Gastrocnemius medialis (tissue), 4 donors: ENCODE measurements around the gene SH3BP4.

Experiments
- POLR2A ChIP-seq, 2 donors: fragments of 450-650 bp; IDR thresholded peaks; one replicate each; pipeline ENCODE4 v1.6.1; 2017; ENCODE audit warnings: antibody characterized with exemption in 2 of 2, mild to moderate bottlenecking in 2 of 2, moderate library complexity in 2 of 2
- TF ChIP-seq, protein P1 (sequence below), 5 experiments: fragments of 450-650 bp in 3 of 5; fragments of 200-600 bp in 2 of 5; sonication (generic) in 2 of 5; IDR thresholded peaks in 4 of 5; conservative IDR thresholded peaks in 1 of 5; 1 replicate in 4 of 5; 2 replicates in 1 of 5; pipeline ENCODE4 v1.5.1; 2016 to 2019; ENCODE audit warnings: antibody characterized with exemption in 5 of 5, mild to moderate bottlenecking in 3 of 5, moderate library complexity in 3 of 5

DNA sequence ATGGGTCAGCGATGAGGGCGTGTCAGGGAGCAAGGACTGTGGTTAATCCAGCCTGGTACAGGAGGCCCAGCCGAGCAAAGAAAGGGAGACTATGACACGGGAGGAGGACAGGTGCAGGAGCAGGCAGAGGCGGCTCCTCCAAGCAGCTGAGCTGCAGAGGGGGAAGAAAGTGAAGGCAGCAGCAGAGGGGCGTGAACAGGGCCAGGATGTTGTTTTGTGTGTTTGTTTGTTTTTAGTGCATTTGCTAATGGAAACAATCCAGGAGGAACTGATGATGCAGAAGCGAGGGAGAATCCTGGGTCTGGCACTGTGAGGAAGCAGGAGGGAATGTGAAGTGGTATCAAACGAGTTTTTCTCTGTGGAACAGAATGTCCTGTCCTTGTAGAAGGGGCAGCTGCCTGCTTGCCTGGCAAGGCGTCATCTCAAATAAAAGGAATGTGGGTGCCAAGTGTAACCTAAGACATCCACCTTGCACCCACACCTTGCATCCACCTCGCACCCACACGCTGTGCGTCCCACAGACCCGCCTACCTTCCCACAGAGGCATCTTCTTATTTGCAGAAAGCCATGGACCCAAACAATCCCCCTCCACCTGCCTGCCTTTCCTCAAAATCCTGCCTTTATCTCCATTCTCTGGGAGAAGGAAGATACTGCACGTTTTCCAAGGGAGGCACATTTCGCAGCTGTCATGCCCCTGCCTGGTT is 134.8 kb downstream of the SH3BP4 start:
- TF ChIP-seq, protein P1, sequence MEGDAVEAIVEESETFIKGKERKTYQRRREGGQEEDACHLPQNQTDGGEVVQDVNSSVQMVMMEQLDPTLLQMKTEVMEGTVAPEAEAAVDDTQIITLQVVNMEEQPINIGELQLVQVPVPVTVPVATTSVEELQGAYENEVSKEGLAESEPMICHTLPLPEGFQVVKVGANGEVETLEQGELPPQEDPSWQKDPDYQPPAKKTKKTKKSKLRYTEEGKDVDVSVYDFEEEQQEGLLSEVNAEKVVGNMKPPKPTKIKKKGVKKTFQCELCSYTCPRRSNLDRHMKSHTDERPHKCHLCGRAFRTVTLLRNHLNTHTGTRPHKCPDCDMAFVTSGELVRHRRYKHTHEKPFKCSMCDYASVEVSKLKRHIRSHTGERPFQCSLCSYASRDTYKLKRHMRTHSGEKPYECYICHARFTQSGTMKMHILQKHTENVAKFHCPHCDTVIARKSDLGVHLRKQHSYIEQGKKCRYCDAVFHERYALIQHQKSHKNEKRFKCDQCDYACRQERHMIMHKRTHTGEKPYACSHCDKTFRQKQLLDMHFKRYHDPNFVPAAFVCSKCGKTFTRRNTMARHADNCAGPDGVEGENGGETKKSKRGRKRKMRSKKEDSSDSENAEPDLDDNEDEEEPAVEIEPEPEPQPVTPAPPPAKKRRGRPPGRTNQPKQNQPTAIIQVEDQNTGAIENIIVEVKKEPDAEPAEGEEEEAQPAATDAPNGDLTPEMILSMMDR (IDR thresholded peaks at IDR 0.05 in 4 of 5, conservative IDR thresholded peaks at IDR 0.05 in 1 of 5) = no peak
- no peak for TF ChIP-seq POLR2A (IDR thresholded peaks at IDR 0.05)
